ENCODE measurements around the gene UNC5CL.

GRCh38 chr6:41073968-41074691, 35.1 kb upstream of the UNC5CL start:
- no peak for TF ChIP-seq CTCF (IDR thresholded peaks at IDR 0.05)
- no peak for TF ChIP-seq POLR2A (IDR thresholded peaks at IDR 0.05)
- TF ChIP-seq POLR2AphosphoS5 (IDR thresholded peaks at IDR 0.05) = no peak

Data from upper lobe of left lung (tissue), 4 donors.